ENCODE results near the gene CEP350. TPM values are rescaled to one million over a fixed set of nuclear protein-coding genes. Genes with fewer than 3 reads are reported as not detected.
A peak's percentile ranks its signal among the peaks of the same experiment; 100 is the strongest.

CEP350 gene
- 36.6 TPM for total RNA-seq
- long read RNA-seq, partial matches to known transcripts, result 7 of 20 reads
- long read RNA-seq, other reads (novel, unspliced or antisense), result 13 of 20 reads

DNA sequence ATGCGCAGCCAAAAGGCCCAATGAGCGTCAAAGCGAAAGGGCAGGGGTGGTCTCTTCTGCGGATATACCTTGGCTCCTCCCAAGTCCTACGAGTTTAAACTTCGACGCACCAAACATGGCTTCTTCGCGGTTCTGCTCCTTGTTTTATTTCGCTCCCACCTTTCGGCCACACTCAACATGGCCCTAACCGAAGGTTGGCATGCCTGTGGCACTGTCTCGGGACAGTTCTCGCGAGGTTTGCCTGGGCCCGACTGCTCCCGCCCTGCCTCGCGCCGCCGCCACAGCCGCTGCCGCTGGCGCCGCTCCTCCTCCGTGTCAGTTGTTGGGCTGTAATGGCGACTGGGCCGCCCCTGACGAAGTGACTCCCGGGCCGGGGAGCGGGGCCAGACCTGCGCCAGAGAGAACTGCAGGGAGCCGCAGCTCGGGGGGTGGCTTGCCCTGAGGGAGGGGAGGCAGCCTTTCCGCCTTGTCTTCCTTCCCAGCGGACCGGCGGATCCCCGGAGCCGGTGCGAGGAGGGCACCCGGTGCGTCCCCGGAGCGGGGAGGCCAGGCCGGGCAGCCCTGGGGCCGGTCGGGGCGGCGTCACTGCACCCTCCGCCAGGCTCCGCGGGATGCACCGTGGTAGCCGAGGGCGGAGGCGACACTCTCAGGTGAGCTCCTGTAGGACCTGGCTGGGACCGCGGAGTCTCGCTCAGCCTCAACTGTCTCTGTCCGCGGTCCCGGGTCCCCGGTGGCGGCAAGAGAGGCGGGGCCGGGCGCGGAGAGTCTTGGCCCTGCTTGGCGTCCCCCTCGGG, at the start of gene CEP350:
Gene CEP350 (plus strand): TSS at position 318 of the 794 bp plus-strand sequence. CDS start 31,372 bp downstream, outside the sequence.
- intact Hi-C loops (cut with DNase I), result loop anchor here (1.0 to 10.0 kb wide), 3 partner anchors 72 to 220 kb away; partner anchors contain the start of gene TOR1AIP1
- DNase-seq (ENCODE audit: low spot score), result peak; percentile 98

DNA sequence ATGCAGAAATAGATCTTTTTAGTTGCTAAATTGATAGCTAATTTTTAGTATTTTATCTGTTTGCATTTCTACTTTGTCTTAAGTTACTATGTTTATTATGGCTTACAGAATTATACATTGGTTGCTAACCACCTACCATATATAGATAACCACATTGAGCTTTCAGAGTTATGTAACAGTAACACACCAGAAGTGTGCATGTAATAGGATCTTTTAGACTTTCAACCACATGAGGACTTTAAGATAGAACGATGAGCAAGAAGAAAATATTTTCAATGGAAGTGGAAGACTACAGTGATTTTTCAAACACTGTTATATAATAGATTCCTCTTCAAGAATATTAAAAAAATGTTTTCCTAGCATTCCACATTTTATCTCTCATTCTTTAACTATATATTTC, 43.7 kb upstream of the CEP350 start:
- no peak for DNase-seq (ENCODE audit: low spot score)
- intact Hi-C loops (cut with DNase I), result no loop called here

GRCh38 chr1:179911812-179912211, 42.8 kb upstream of the CEP350 start:
- DNase-seq (ENCODE audit: low spot score), result no peak
- intact Hi-C loops (cut with DNase I), result no loop called here

- DNase-seq (ENCODE audit: low spot score), result no peak
- intact Hi-C loops (cut with DNase I), result no loop called here
Measured at GRCh38 chr1:179917601-179918429, 36.8 kb upstream of the CEP350 start.

DNA sequence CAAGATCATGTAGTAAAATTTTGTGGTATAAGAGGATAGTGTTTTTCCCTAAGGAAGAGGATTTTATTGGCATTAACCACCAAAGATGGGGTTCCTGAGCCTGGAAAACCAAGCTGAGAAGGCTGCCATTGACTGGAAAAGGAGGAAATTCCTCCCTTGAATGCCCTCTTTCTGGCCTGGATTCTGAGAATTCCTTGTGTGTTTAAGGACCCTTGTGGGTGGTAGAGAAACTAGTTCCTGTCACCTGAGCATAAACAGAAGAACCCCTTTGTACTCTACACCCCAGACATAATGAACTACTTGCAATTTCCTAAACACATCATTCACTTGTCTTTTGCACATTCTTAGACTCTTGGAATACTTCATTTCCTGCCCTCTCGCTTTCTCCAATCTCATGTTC, 33.1 kb upstream of the CEP350 start:
- DNase-seq (ENCODE audit: low spot score), result no peak
- intact Hi-C loops (cut with DNase I), result no loop called here

GRCh38 chr1:179921981-179922872, 32.4 kb upstream of the CEP350 start:
- intact Hi-C loops (cut with DNase I), result no loop called here
- no peak for DNase-seq (ENCODE audit: low spot score)

DNA sequence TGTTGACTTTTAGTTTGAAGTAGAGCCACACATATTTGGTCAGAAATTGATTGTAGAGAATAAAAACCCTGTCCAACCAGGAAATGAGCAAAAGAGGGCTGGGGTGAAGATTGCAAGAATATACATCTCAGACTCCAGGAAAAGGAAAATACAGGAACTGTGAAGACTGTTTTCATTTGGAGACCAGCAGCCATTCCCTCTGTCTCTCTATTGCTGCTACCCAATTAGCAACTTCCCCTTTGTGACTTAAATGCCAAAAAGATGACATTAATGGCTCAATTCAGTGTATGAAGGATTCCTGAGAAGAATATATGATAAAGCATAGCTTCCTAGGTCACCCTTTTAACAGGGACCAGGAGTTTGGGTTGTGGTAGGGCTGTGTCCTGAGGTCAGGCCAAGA, 31.6 kb upstream of the CEP350 start:
- no peak for DNase-seq (ENCODE audit: low spot score)
- intact Hi-C loops (cut with DNase I), result no loop called here

GRCh38 chr1:179924268-179924667, 30.3 kb upstream of the CEP350 start:
- DNase-seq (ENCODE audit: low spot score), result no peak
- intact Hi-C loops (cut with DNase I), result no loop called here

GRCh38 chr1:179925302-179925701, 29.3 kb upstream of the CEP350 start:
- no peak for DNase-seq (ENCODE audit: low spot score)
- intact Hi-C loops (cut with DNase I), result no loop called here

DNA sequence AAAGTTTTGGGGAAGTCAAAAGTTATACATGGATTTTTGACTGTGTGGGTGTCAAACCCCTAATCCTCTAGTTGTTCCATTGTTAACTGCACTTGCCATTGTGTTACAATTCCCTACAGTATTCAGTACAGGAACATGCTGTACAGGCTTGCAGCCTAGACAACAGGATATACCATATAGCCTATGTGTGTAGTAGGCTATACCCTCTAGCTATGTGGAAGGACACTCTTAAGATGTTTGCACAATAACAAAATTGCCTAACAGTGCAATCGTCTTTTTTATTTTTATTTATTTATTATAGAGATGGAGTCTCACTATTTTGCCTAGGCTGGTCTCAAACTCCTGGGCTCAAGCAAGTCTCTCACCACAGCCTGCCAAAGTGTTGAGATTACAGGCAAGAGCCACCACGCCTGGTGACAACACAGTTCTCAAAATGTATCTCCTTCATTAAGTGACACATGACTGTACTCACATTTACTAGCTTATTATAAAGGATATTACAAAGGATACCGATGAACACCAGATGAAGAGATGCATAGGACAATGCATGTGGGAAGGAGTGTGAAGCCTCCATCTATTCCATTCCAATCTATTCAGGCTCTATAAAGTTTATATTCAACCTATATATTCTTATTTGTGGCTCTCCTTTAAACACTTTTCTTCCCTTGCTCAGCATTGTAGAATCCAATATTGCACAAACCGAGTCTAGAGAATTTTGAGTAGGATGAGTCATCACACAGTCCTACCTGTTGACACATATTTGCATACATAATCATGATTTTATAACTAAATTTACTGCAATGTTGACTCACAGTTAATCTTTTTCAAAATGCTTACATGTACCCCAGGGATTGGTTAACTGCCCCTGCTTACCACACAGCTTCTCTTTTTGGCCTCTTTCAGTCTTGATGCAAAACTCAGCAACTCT, 28.4 kb upstream of the CEP350 start:
- intact Hi-C loops (cut with DNase I), result no loop called here
- DNase-seq (ENCODE audit: low spot score), result no peak

DNA sequence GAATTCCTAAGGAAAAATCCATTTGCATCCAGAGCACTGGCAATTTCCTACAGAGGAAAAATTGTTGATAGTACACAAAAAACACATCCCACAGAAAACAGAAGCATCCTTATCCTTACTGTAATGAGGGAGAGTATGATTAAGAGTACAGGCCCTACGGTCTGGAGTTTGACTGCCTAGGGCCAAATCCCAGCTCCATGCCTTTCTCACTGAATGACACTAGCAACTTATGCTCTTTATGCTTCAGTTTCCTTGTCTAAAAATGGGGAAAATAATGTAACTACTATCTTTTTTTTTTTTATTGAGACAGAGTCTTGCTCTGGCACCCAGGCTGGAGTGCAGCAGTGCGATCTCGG, 27.8 kb upstream of the CEP350 start:
- intact Hi-C loops (cut with DNase I), result no loop called here
- DNase-seq (ENCODE audit: low spot score), result no peak

DNA sequence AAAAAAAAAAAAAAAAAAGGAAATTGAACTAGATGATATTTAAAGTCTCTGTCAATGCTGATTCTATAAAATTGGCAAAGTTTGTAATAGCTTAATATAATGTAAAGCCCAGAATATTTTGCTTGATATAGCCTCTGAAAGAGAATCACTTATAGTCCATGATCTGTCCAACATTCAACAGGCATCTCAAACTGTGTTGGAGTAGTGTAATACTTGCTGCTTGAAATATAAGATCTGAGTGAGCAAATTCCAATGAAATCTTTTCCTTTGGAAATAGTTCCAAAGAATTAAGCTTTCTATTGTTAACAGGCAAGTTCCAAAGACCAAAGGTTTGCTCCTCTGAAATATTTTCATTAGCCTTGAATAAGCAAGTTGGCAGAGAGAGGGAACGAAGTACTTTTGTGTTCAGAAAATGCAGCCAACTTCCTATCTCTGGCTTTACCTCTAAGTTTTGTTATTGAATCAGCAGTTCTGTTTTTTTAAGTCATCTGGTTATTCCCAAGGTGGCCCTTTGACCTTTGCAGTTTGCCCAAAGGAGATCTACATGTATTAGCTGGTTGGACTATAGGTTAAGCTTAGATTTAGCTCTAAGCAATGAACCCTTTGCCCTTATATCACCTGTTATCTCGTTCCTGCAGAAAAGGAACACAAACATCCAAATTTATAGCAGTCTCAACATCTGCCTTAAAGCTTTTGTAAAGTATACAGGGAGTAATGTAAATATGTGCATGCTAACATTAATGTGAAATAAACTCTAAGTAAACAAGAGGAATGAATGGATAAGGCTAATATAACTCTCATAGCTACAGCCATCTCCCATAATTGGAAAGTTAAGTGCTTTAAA, 24.4 kb upstream of the CEP350 start:
- no peak for DNase-seq (ENCODE audit: low spot score)
- intact Hi-C loops (cut with DNase I), result no loop called here

DNA sequence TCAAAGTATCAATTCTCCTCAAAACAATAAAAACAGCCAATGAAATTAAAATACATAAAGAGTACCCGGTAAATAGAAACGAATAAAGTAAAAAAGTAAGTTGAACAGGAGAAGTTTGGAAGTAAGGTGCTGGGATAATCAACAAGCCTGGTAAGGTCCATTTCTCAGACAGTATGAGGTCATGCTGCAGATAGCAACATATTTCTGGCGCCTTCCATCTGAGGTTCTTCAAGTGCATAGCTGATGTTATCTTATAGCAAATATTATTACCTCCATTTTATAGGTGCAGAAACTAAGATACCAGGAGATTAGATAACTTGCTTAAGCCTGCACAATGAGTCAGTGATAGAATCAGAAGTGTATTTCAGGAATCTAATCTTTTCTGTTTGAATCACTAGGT, 23.7 kb upstream of the CEP350 start:
- intact Hi-C loops (cut with DNase I), result no loop called here
- no peak for DNase-seq (ENCODE audit: low spot score)

DNA sequence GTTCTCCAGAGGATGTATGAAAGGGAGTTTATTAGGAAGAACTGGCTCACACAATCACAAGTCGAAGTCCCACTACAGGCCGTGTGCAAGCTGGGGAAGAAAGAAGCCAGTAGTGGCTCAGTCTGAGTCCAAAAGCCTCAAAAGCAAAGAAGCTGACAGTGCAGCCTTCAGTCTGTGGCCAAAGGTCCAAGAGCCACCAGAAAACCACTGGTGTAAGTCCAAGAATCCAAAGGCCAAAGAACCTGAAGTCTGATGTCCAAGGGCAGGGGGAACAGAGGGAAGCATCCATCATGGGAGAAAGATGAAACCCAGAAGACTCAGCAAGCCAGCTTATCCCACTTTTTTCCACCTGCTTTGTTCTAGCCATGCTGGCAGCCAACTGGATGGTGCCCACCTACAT, 21.4 kb upstream of the CEP350 start:
- intact Hi-C loops (cut with DNase I), result no loop called here
- DNase-seq (ENCODE audit: low spot score), result no peak

GRCh38 chr1:179935909-179936496, 18.6 kb upstream of the CEP350 start:
- intact Hi-C loops (cut with DNase I), result no loop called here
- no peak for DNase-seq (ENCODE audit: low spot score)

GRCh38 chr1:179937668-179938254, 16.8 kb upstream of the CEP350 start:
- intact Hi-C loops (cut with DNase I), result no loop called here
- no peak for DNase-seq (ENCODE audit: low spot score)

GRCh38 chr1:179938752-179939151, 15.9 kb upstream of the CEP350 start:
- DNase-seq (ENCODE audit: low spot score), result no peak
- intact Hi-C loops (cut with DNase I), result no loop called here
